Measurements from ENCODE around the gene ADAP1.

DNA sequence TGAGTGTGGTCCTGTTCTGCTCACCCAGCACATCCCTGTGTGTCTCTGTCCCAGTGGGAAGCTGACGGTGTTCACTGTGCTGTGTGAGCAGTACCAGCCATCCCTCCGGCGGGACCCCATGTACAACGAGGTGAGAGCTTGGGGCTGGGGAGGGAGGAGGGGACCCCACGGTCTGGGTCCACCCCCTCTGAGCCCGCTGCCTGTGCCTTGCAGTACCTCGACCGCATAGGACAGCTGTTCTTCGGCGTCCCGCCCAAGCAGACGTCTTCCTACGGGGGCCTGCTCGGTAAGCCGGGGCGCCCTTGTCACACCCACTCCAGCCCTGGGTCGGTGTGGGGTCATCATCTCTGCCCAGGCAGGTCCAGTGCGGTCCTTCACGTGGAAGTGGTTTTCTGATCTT, 60.8 kb downstream of the ADAP1 start:
- TF ChIP-seq, protein P1, sequence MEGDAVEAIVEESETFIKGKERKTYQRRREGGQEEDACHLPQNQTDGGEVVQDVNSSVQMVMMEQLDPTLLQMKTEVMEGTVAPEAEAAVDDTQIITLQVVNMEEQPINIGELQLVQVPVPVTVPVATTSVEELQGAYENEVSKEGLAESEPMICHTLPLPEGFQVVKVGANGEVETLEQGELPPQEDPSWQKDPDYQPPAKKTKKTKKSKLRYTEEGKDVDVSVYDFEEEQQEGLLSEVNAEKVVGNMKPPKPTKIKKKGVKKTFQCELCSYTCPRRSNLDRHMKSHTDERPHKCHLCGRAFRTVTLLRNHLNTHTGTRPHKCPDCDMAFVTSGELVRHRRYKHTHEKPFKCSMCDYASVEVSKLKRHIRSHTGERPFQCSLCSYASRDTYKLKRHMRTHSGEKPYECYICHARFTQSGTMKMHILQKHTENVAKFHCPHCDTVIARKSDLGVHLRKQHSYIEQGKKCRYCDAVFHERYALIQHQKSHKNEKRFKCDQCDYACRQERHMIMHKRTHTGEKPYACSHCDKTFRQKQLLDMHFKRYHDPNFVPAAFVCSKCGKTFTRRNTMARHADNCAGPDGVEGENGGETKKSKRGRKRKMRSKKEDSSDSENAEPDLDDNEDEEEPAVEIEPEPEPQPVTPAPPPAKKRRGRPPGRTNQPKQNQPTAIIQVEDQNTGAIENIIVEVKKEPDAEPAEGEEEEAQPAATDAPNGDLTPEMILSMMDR (IDR thresholded peaks at IDR 0.05) = no peak
- TF ChIP-seq POLR2A (IDR thresholded peaks at IDR 0.05) (no peak), EP300 (IDR thresholded peaks at IDR 0.05; ENCODE audit: low read depth) (no peak)

Data from transverse colon (tissue), 3 donors.